Breast epithelium (tissue), 4 donors: ENCODE measurements around the gene IL1RAP. TPM values are rescaled to one million over a fixed set of nuclear protein-coding genes. Genes with fewer than 3 reads are reported as not detected.

Experiments
- DNase-seq, 2 donors: peaks; one replicate each; pipeline ENCODE4 v3.0.0-alpha.2; 2019; ENCODE audit warnings: low spot score in 2 of 2
- H3K27ac ChIP-seq, 2 donors: fragments of 200-600 bp; sonication (generic) in 1 of 2; one replicate each; pipeline ENCODE4 v1.5.1; 2016 to 2019; ENCODE audit warnings: mild to moderate bottlenecking in 1 of 2
- H3K27me3 ChIP-seq, 2 donors: fragments of 200-600 bp; sonication (generic) in 1 of 2; one replicate each; pipeline versions ENCODE4 v1.5.1 to v1.6.0; 2017 to 2019; ENCODE audit warnings: control low read depth in 1 of 2, mild to moderate bottlenecking in 1 of 2
- H3K36me3 ChIP-seq: fragments of 200-600 bp; one replicate; pipeline ENCODE4 v1.5.1; 2019
- H3K4me1 ChIP-seq, 2 donors: fragments of 200-600 bp; sonication (generic); one replicate each; pipeline ENCODE4 v1.5.1; 2016 to 2019; ENCODE audit warnings: control low read depth in 1 of 2
- H3K4me3 ChIP-seq, 3 donors: fragments of 200-600 bp; sonication (generic); 1 replicate in 2 of 3; 2 replicates in 1 of 3; pipeline ENCODE4 v1.5.1; 2016 to 2019; ENCODE audit warnings: mild to moderate bottlenecking in 3 of 3, moderate library complexity in 2 of 3
- H3K9me3 ChIP-seq, 2 donors: fragments of 200-600 bp; sonication (generic) in 1 of 2; one replicate each; pipeline ENCODE4 v1.5.1; 2016 to 2019; ENCODE audit warnings: control low read depth in 1 of 2
- CTCF ChIP-seq, 3 donors: fragments of 450-650 bp; IDR thresholded peaks; one replicate each; pipeline ENCODE4 v1.5.1; 2016 to 2017; ENCODE audit warnings: antibody characterized with exemption in 3 of 3, mild to moderate bottlenecking in 3 of 3, moderate library complexity in 3 of 3
- POLR2A ChIP-seq: fragments of 450-650 bp; IDR thresholded peaks from one replicate; pipeline ENCODE4 v1.6.1; 2016; ENCODE audit warnings: antibody characterized with exemption, mild to moderate bottlenecking, moderate library complexity
- POLR2AphosphoS5 ChIP-seq, 3 donors: sonication (generic); formaldehyde crosslinking; IDR thresholded peaks; one replicate each; pipeline ENCODE4 v1.6.1; 2017; ENCODE audit warnings: antibody characterized with exemption in 3 of 3
- intact Hi-C: fragments of 100-400 bp; cut with DNase I; formaldehyde crosslinking; loops from one replicate; pipeline ENCODE4 v1.15.1; 2023; ENCODE audit warnings: low total_unique reads
- total RNA-seq, 3 donors: library from RNA; depleted of rRNA; stranded (reverse); fragments of >200 nt; gene quantifications; one replicate each; pipeline ENCODE4 v1.1.0, GENCODE V29; 2016

The IL1RAP gene
- total RNA-seq, 3 donors from 2014 or later = 11.8 to 15.4 (median 13.1) TPM

- no peaks in the 10 kb centered on the region for H3K27me3 ChIP-seq
- no peaks in the 10 kb centered on the region for H3K4me1 ChIP-seq
- intact Hi-C loops = no loop called here
- no peak for DNase-seq
- no peak overlapping the region for H3K4me3 ChIP-seq
- no peak for TF ChIP-seq POLR2AphosphoS5 (IDR thresholded peaks at IDR 0.05)
- TF ChIP-seq POLR2A = no peak
- no peak for TF ChIP-seq CTCF (IDR thresholded peaks at IDR 0.05)
- H3K9me3 ChIP-seq = no peaks in the 10 kb centered on the region
- no peak overlapping the region for H3K27ac ChIP-seq
- H3K36me3 ChIP-seq = no peaks in the 10 kb centered on the region
Observed at GRCh38 chr3:190564175-190564574, 50.3 kb downstream of the IL1RAP start.

GRCh38 chr3:190566043-190566933 lies 52.4 kb downstream of the IL1RAP start:
- Histone ChIP-seq H3K4me3 (no peak overlapping the region), H3K27me3 (no peaks in the 10 kb centered on the region), H3K36me3 (no peaks in the 10 kb centered on the region), H3K4me1 (no peaks in the 10 kb centered on the region), H3K27ac (peak overlapping the region; percentile 40 to 77), H3K9me3 (no peaks in the 10 kb centered on the region)
- intact Hi-C loops = no loop called here
- peak; percentile 58 to 89 for DNase-seq
- TF ChIP-seq POLR2AphosphoS5 (IDR thresholded peaks at IDR 0.05) (peak in 2 of 3 donors; percentile 33 to 53), POLR2A (no peak), CTCF (IDR thresholded peaks at IDR 0.05) (no peak)

- H3K9me3 ChIP-seq = no peaks in the 10 kb centered on the region
- intact Hi-C loops = no loop called here
- no peak for TF ChIP-seq CTCF (IDR thresholded peaks at IDR 0.05)
- no peak for DNase-seq
- H3K36me3 ChIP-seq = no peaks in the 10 kb centered on the region
- H3K27ac ChIP-seq = no peak overlapping the region
- H3K27me3 ChIP-seq = no peaks in the 10 kb centered on the region
- H3K4me3 ChIP-seq = no peak overlapping the region
- no peaks in the 10 kb centered on the region for H3K4me1 ChIP-seq
Observed at GRCh38 chr3:190568036-190568435, 54.2 kb downstream of the IL1RAP start.

GRCh38 chr3:190574473-190574872 lies 60.6 kb downstream of the IL1RAP start:
- H3K36me3 ChIP-seq = no peaks in the 10 kb centered on the region
- no peaks in the 10 kb centered on the region for H3K9me3 ChIP-seq
- H3K27ac ChIP-seq = no peak overlapping the region
- H3K4me3 ChIP-seq = no peak overlapping the region
- intact Hi-C loops = loop anchor here (10.0 kb wide), 1 partner anchor 1600 kb away; no protein-coding TSS in a partner anchor
- no peaks in the 10 kb centered on the region for H3K4me1 ChIP-seq
- DNase-seq = no peak
- no peaks in the 10 kb centered on the region for H3K27me3 ChIP-seq
- TF ChIP-seq POLR2AphosphoS5 (IDR thresholded peaks at IDR 0.05) (no peak), POLR2A (no peak), CTCF (IDR thresholded peaks at IDR 0.05) (no peak)

GRCh38 chr3:190575437-190576185 lies 61.7 kb downstream of the IL1RAP start:
- H3K27ac ChIP-seq = no peak overlapping the region
- intact Hi-C loops = loop anchor here (10.0 kb wide), 1 partner anchor 1601 kb away; no protein-coding TSS in a partner anchor

More at GRCh38 chr3:190575437-190576185, 61.7 kb downstream of the IL1RAP start:
- Histone ChIP-seq H3K27me3 (no peaks in the 10 kb centered on the region), H3K4me3 (no peak overlapping the region), H3K36me3 (no peaks in the 10 kb centered on the region), H3K4me1 (no peaks in the 10 kb centered on the region), H3K9me3 (no peaks in the 10 kb centered on the region)
- DNase-seq = no peak
- TF ChIP-seq CTCF (IDR thresholded peaks at IDR 0.05) = no peak
- TF ChIP-seq POLR2A = no peak
- TF ChIP-seq POLR2AphosphoS5 (IDR thresholded peaks at IDR 0.05) = no peak
